NCI-H1694 treated with DMSO at 0.1 percent for 48 hours (cell line): ENCODE data around the gene MYL6.

Source experiments
- DNase-seq: peaks from one replicate; lab custom pipeline; 2025; lab: John Stamatoyannopoulos, UW

Gene MYL6

GRCh38 chr12:56129206-56129941 lies 28.8 kb upstream of the MYL6 start:
- DNase-seq, result no peak

DNA sequence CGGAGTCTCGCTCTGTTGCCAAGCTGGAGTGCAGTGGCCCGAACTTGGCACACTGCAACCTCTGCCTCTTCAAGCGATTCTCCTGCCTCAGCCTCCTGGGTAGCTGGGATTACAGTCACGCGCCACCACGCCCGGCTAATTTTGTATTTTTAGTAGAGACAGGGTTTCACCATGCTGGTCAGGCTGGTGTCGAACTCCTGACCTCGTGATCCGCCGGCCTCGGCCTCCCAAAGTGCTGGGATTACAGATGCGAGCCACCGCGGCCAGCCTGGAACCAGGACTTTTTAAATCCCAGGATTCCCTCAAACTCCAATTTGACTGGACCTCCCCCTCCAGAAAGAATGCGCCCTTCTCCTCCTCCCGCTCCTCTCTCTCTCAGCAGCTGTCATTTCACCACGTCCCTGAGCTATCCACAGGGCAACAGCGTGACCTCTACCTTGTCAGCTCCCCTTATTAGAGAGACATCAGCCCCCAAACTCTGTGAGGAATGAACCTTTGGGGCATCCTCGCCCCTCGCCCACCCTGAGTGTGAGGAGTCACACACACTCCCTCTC lies 28.1 kb upstream of the MYL6 start:
- DNase-seq, result no peak

- DNase-seq, result no peak
Measured at GRCh38 chr12:56130876-56131275, 27.3 kb upstream of the MYL6 start.

GRCh38 chr12:56134897-56135296 lies 23.3 kb upstream of the MYL6 start:
- DNase-seq, result no peak

GRCh38 chr12:56137853-56138571 lies 20.1 kb upstream of the MYL6 start:
- no peak for DNase-seq

GRCh38 chr12:56141946-56142784 lies 16.0 kb upstream of the MYL6 start:
- DNase-seq, result no peak

DNA sequence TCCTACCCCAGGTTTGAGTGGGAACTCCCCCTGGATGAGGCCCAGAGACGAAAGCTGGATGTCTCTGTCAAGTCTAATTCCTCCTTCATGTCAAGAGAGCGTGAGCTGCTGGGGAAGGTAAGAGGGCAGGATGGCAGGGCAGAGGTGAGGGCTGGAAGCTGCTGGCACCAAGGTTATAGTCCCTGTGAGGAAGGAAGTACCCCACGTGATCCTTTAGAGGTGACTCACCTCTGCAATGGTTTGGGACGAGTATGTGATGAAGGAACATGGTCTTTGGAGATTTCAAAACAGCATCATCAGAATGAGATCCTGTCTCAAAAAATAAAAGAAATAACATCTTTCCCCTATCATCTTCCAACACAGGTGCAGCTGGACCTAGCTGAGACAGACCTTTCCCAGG lies 14.9 kb upstream of the MYL6 start:
- DNase-seq, result no peak

DNA sequence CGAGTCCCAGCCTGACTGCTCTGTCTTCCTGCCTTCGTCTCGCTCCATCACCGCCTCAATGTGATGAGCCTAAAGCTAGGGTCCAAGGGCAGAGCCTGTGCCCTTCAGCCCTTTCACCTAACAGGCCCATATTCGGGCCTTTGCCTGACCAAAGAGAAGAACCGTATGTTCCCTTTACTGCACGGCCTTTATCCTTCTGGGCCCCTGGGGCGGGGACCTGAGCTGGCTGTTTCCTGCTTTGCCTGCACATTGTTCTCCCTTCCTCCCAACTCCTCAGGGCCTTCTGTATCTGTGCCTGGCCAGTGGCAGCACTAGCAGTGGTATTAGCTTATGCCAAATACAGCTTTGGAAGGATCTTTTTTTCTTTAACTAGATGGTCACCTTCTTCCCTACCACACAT lies 14.3 kb upstream of the MYL6 start:
- DNase-seq, result no peak

DNA sequence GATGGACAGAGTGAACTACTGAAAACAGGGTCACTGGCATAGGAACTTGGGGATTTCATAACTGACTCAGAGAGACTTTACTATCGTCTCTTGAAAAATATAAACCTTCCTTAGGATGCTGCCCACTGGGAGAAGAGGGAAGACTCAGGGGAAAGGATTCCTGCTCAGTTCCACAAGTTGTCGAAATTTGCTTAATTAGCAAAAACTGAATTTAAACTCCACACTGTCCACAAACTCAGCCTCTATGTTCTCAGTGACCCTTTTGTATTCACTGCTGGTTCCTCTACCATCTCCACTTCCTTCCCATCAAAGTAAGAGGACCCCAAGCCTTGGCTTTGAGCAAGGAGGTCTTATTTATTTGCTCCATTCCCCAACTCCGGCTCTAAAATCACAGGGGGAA lies 12.9 kb upstream of the MYL6 start:
- no peak for DNase-seq

DNA sequence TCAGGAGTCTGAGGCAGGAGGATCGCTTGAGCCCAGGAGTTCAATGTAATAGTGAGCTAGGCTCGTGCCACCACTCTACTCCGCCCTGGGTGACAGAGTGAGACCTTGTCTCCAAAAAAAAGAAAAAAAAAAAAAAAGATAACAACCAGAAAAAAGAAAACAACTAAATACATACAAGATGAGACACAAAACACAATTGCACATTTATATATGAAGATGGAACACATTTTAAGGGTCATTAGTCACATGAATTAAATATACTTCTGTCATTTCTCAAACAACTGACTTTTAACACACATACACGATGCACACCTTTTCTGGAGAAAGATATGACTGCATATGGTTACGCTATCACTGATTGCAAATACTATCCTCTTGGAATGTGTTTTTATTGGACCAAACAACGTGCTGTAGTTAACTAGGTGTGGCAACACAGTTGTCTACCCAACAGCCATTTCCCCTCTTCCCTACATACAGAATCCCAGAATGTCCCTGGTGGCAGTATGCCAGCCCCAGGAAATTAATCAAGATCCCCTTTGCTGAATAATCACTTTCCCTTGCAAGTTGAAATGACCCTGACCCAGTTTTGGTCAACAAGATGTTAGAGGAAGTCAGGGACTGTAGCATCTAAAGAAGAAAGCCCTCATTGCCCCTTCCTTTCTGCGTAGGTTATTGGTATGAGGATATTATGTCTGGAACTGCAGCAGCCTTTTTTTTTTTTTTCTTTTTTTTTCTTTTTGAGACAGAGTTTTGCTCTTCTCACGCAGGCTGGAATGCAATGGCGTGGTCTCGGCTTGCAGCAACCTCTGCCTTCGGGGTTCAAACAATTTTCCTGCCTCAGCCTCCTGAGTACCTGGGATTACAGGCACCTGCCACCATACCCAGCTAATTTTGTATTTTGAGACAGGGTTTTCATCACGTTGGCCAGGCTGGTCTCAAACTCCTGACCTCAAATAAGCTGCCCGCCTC lies 11.4 kb upstream of the MYL6 start:
- no peak for DNase-seq

GRCh38 chr12:56150563-56150962 lies 7.6 kb upstream of the MYL6 start:
- DNase-seq, result no peak

DNA sequence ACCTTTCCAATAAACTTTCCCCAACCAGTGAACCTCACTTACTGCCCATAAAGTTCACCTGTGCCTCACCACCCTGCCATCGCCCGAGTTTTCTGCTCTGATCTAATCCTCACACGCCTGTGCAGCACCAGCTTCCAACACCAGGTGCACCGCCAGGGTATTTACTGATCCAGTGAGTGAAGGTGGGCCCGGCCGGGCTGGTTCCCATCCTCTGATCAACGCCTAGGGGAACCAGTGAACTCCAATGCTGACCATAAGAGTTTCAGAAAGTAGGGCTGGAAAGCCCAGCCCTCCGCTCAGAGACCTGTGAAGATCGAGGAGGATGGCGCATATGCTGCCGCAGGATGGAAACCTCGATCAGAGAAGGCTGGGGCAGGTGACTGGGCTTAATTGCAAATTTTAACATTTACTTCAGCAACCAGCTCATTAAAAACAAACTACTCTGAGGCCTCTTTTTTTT lies 6.5 kb upstream of the MYL6 start:
- peak; percentile 26 for DNase-seq

DNA sequence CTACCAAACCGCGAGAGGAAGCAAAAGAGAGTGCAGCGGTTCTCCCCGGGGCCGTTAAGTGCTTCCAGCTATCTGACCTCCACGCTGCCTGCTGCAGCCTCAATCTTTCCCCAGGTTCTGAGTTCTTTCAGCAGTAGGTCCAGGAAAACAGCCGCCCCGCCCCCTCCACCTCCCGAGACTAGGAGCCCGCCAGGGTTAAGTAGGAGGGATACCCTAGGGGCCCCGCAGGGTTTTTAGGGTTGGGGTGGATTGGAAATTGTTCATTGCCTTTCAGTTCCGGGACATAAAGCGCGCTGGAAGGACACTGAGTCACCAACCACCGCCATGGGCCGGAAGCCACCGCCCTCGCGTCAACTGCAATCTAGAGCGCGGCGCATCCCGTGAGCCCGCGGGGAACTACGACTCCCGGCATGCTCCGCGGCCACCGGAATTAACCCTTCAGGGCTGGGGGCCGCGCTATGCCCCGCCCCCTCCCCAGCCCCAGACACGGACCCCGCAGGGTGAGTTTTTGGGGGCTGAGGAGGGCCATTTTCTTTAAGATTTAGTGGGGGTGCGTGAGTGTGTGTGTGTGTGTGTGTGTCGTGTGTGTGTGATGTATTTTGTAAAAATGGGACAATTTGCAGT lies 5.9 kb upstream of the MYL6 start, which contains the start of gene MYL6B:
Gene MYL6B, plus strand, starts transcription at position 456 of the 624 bp plus-strand sequence. CDS start 1,332 bp downstream, outside the sequence.
- peak; percentile 71 for DNase-seq

DNA sequence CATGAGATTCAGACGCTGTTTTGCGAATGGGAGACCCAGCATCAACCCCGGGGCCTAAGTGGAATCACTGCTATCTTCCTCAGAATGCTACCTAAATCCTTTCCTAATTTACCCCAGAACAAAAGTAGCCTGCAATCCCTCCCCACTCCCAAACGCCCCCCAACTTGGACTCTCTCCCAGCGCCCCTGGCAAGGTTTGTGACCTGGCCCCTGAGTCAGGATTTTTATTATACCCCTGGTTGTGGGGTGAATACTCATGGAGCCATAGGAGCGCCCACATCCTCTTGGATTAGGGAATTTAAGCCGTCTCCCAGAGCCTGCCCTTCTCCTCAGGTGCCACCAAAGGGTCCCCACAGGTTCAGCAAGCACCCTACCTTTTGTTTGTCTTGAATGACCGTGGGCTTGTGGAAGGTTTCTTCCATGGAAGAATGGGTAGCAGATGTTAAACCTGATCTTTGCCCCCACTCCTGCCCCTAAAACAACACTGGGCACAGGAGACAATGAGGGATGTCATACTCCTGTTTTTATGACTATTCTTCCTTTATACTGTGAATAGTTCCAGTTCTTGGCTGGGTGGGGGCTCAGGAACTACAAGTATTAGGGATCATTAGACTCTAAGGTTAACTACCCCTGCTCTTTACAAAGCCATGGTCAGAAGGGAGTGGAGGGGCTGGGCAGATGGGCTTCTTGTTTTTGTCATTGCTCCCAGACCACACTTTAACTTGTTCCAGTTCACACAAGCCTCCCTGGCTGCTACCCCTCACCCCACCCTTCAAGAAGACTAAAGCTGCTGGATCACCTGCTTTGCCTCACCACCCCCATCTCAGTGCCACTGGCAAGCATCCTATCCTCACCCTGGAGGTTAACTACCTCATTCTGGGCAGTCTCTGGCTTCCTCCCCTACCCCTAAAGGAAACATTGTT lies 5.1 kb upstream of the MYL6 start:
- no peak for DNase-seq

- DNase-seq, result no peak
Measured at GRCh38 chr12:56153678-56154065, 4.5 kb upstream of the MYL6 start.

- no peak for DNase-seq
Measured at GRCh38 chr12:56154246-56154771, 3.9 kb upstream of the MYL6 start.

- no peak for DNase-seq
Measured at GRCh38 chr12:56154818-56155217, 3.3 kb upstream of the MYL6 start.

DNA sequence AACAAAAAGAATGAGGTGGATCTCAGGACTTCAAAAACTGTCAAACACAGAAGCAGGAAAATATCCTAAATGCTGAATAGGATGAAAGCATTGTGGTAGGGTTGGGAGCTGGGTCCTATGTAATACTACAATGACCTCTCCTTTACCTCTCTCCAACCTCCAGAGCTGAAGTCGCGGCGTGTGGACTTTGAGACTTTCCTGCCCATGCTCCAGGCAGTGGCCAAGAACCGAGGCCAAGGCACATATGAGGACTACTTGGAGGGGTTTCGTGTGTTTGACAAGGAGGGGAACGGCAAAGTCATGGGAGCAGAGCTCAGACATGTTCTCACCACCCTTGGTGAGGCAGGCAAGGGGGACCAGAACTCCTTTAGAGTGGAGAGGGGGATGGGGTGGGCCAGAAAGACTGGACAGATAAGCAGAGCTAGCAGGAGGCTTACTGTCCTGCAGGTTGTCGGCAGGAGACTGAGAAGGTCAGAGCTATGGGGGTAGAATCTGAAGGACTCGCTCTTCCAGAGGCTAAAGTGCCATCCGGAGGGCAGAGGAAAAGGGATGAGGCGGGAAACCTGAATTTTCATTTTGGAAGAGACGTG lies 2.8 kb upstream of the MYL6 start:
- no peak for DNase-seq
